GM12875 (cell line): Measurements from ENCODE around the gene HS3ST3B1.

Source experiments
- H3K4me3 ChIP-seq: one replicate; pipeline ENCODE4 v1.5.1; 2011; ENCODE audit warnings: low read depth, low read length, control low read depth
- TF ChIP-seq, protein P1 (sequence below): IDR thresholded peaks from 2 replicates; pipeline ENCODE4 v1.5.1; 2011; ENCODE audit warnings: low read depth, mild to moderate bottlenecking, control low read depth, inconsistent platforms, low read length, moderate library complexity, borderline replicate concordance; ENCODE audit not compliant: insufficient read depth

Gene HS3ST3B1

DNA sequence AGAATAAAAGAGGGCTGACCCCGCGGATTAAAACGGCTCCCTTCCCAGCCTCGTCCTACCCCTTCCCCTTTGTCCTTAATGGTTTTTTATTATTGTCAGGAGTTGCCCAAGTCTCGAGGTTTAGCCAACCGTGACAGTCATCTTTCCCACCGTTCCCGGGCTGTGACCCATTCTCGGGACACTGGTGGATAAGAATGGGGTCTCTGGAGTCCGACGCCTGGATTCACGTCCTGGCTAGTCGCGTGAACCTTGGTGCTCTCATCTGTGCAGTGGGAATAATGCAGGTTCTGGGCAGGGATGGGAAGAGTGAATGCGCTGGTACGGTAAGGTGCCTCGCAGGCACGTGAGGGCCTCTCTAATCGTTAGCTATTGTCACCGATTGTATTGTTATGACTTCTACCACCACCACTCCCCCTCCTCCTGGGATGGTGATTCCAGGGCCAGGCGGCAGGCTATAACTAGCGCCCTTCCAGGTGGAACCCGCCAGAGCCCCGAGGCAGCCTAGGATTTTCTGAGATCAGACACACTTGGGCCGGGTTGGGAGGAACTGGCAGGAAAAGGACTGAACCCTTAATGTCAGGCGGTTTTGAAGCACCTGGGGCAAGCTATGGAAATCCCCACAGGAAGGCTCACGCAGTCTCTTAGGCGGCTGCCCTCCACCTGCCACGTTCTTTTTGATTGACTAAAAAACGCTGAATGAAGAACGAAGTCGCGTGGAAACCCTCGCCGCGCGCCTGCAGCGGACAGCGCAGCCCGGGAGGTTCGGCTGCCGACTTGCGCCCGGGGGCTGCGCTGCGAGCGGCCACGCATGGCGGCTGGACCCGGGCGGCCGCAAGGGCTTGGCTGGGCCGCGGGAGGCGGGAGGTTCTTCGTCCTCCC lies 2.7 kb downstream of the HS3ST3B1 start:
- TF ChIP-seq, protein P1, sequence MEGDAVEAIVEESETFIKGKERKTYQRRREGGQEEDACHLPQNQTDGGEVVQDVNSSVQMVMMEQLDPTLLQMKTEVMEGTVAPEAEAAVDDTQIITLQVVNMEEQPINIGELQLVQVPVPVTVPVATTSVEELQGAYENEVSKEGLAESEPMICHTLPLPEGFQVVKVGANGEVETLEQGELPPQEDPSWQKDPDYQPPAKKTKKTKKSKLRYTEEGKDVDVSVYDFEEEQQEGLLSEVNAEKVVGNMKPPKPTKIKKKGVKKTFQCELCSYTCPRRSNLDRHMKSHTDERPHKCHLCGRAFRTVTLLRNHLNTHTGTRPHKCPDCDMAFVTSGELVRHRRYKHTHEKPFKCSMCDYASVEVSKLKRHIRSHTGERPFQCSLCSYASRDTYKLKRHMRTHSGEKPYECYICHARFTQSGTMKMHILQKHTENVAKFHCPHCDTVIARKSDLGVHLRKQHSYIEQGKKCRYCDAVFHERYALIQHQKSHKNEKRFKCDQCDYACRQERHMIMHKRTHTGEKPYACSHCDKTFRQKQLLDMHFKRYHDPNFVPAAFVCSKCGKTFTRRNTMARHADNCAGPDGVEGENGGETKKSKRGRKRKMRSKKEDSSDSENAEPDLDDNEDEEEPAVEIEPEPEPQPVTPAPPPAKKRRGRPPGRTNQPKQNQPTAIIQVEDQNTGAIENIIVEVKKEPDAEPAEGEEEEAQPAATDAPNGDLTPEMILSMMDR = no peak
- H3K4me3 ChIP-seq = peak overlapping the region; percentile 76

DNA sequence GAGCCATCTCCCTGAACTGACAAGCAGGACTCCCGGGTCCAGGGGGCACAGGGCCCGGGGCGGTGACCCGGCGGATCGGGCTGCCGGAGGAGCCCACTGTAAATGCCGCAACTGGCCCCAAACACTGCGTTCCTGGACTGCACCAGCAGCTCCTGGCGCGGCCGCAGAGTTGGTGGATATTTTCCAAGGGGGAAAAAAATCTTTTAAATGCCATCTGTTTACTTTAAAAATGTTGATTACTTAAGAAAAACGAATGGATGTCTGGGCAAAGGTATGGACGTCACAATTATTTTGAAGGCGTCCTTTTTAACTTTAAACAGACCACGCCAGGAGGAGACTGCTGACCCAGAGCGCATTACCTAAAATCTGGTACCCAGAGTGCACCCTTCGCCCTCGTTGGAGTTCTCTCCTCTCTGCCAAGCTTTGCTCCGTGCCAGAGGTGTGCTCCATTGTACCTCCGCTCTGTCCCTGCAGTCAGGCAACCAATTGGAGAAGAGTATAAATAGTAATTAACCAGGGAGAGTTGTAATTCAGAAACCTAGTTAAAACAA lies 3.4 kb downstream of the HS3ST3B1 start:
- H3K4me3 ChIP-seq = peak overlapping the region; percentile 76
- TF ChIP-seq, protein P1 = no peak

DNA sequence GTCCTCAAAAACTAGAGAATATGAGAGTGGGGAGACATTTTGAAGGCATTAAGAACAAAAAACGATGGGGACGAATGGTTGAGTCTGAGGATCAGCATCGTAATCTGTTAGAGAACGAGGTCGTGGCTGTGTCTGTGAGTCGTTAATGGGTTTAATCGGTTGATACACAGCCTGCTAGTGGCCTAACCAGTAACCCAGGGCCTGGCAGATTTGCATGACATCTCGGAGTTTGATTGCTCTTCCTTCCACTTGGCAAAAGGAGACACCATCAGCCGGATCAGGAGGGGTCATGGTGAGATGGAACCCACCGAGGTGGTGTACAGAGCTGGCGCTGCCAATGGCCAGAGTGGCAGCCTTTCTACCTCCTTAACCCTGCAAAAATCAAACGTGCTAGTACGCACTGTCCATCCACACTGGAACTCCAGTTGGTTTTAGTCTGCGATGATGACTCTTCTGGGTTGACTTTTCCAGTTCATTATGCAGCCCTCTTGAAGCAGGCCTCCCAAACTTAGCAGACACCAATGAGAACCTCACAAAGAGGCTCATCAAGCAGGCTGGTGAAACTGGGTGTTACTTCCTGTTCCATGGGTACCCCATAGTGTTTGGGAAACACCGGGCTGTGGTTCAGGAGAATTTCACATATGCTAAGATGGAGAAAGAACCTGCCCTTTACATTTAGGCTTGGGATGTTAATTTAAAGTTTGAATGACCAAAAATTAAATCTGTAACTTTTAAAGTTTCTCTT lies 4.1 kb downstream of the HS3ST3B1 start:
- TF ChIP-seq, protein P1 = no peak
- H3K4me3 ChIP-seq = no peak overlapping the region

DNA sequence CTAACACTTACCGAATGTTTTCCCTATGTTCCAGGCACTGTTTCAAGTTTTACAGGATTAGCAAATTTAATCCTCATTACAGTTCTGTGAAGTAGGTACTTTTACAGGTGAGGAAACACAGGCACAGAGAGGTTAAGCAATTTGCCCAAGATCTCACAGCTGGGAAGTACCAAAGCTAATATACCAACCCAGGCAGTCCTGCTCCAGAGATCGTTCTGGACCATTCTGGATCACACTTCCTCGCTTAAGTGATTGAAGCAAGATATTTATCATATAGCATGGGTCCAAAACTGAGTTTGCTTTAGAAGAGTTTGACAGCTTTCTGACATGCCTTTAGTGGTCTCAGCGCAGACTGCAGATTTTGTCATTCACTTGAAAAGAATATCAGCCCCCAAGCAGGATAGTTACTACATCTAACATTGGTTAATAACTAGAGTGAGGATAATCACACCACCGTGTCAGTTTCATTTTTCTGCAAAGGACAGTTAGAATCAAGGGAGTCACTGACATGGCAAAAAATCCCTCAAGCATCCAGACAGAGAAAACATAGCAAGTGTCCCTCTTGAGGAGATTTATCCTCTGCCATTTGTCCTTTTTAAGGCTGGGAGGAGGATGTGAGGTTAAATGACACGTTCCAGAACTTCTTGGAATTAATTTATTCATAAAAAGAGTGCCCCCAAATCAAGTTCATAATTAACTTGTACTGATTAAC lies 5.1 kb downstream of the HS3ST3B1 start:
- no peak overlapping the region for H3K4me3 ChIP-seq
- TF ChIP-seq, protein P1 = no peak

DNA sequence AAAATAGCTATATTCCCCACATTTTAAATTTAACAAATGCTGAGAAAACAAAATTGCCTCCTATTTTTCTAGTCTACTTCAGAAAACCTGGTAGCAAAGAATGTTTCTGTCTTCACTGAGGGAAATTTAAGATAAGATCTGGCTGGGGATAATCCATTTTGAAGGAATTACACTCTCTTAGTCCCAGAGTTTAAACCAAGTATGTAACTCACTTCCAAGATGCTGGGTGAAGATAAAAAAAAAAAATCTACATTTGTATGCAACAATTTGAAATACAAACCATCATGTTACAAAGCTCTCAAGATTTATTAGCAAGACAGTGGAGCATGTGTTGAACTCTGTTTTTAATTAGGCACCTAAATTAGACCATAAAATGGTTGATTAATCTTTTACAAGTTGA lies 5.7 kb downstream of the HS3ST3B1 start:
- H3K4me3 ChIP-seq = no peak overlapping the region
- TF ChIP-seq, protein P1 = no peak

DNA sequence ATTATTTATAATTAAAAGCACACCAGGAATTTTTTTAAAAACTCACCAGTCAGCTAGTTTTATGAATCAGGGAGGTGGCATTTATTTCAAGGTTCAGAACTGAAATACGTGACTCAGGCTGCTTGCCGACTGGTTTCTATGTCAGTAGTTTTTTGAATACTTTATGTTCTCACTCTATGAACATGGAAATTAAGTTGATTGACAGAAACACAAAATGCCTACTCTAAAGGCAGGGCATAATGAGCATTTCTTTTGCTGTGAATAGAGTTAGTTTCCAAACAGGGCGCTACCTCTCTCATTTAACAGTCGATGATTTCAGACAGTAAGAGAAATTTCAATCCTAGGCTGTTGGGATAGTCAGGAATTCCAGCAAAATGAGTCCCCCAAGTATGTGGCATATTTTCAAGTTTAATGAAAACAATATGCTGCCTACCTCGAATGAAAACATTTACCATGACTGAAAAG lies 6.7 kb downstream of the HS3ST3B1 start:
- TF ChIP-seq, protein P1 = no peak
- H3K4me3 ChIP-seq = no peak overlapping the region
